Mucosa of rectum (tissue), 2 donors: ENCODE data around the gene RMND5A.

Experiments
- H3K27ac ChIP-seq, 2 donors: one replicate each; pipeline ENCODE4 v1.7.0; 2013; ENCODE audit warnings: inconsistent platforms in 2 of 2, low read depth in 2 of 2, low read length in 2 of 2
- H3K27me3 ChIP-seq, 2 donors: one replicate each; pipeline ENCODE4 v1.7.0; 2013; ENCODE audit warnings: low read length in 2 of 2; ENCODE audit not compliant: control insufficient read depth in 2 of 2, insufficient read depth in 2 of 2
- H3K36me3 ChIP-seq, 2 donors: one replicate each; pipeline ENCODE4 v1.7.0; 2013; ENCODE audit warnings: low read length in 2 of 2; ENCODE audit not compliant: control insufficient read depth in 2 of 2, insufficient read depth in 2 of 2
- H3K4me1 ChIP-seq, 2 donors: one replicate each; pipeline ENCODE4 v1.7.0; 2013; ENCODE audit warnings: low read length in 2 of 2, mild to moderate bottlenecking in 1 of 2; ENCODE audit not compliant: control insufficient read depth in 2 of 2, insufficient read depth in 2 of 2
- H3K4me3 ChIP-seq, 2 donors: one replicate each; pipeline ENCODE4 v1.7.0; 2013; ENCODE audit warnings: low read length in 2 of 2
- H3K9ac ChIP-seq, 2 donors: one replicate each; pipeline ENCODE4 v1.7.0; 2013; ENCODE audit warnings: low read length in 2 of 2, low read depth in 1 of 2, mild to moderate bottlenecking in 1 of 2
- H3K9me3 ChIP-seq, 2 donors: one replicate each; pipeline ENCODE4 v1.7.0; 2013; ENCODE audit warnings: low read length in 2 of 2; ENCODE audit not compliant: control insufficient read depth in 2 of 2
- donor health status: healthy.
- donor health status: Normal muscosa, but diverticular disease.

Gene RMND5A

DNA sequence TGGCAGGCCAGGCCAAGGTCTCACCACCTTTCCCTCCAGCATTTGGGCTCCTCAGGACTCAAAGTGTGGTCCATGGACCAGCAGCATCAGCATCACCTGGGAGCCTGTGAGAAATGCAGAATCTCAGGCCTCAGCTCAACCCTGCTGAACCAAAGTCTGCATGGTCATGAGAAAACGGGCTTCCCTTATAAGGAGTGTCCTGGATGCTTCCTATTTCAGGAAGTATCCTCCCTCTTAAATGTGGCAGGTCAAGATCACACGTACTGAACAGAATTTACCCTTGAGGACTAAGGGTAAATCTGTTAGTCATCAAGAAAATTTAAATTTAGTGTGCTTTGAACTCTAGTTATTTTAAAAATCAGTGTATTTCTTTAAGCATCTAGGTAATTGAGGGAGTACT lies 58.9 kb downstream of the RMND5A start:
- no peaks in the 10 kb centered on the region for H3K9me3 ChIP-seq
- H3K4me3 ChIP-seq: no peak overlapping the region
- H3K4me1 ChIP-seq: peaks cover 0 to 4% of the 10 kb centered on the region in 2 donors
- no peak overlapping the region for H3K27ac ChIP-seq
- H3K9ac ChIP-seq: no peak overlapping the region
- no peaks in the 10 kb centered on the region for H3K27me3 ChIP-seq
- peaks cover 24% of the 10 kb centered on the region in 2 donors for H3K36me3 ChIP-seq

DNA sequence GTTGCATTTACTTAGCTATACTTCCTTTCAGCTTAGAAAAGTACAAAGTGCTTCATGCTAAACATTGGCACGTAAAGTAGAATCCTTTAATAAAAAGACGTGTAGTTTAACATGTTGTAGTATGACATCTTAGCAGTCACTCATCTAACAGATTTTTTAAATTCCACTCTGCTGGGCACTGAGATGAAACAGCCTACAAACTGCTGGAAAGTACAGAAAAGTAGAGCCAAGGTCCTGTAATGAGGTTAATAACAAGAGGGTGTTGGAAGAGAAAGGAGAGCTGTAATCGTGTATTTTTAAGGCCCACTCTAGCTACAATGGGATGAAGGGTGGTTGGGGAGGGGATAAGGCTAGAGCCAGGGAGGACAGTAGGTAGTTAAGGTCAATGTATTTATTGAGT lies 59.9 kb downstream of the RMND5A start:
- Histone ChIP-seq H3K9ac (no peak overlapping the region), H3K4me1 (peaks cover 0 to 4% of the 10 kb centered on the region in 2 donors), H3K36me3 (peaks cover 14 to 15% of the 10 kb centered on the region in 2 donors), H3K4me3 (no peak overlapping the region), H3K27me3 (no peaks in the 10 kb centered on the region), H3K27ac (no peak overlapping the region), H3K9me3 (no peaks in the 10 kb centered on the region)

DNA sequence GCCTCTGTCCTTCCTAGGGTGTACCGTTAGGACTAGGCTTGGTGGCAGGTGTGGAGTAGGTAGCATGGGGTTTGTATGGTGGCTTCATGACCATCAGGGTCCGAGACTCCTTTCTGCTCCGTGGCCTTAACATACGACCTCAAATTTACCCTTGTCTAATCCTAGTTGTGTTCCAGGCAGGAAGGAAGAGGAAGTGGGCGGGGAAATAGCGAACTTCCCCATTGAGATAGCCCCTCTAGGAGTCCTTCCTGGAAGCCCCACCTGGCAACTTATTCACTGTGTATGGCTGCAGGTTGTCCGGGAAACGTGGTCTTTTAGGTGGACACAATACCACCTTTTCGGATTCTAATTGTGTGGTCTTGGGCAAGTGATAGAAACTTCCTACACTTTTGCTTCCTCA lies 61.3 kb downstream of the RMND5A start:
- Histone ChIP-seq H3K27me3 (peaks cover 0 to 5% of the 10 kb centered on the region in 2 donors), H3K27ac (no peak overlapping the region), H3K4me3 (no peak overlapping the region), H3K36me3 (peaks cover 3 to 4% of the 10 kb centered on the region in 2 donors), H3K4me1 (peaks cover 0 to 4% of the 10 kb centered on the region in 2 donors), H3K9ac (no peak overlapping the region), H3K9me3 (no peaks in the 10 kb centered on the region)

DNA sequence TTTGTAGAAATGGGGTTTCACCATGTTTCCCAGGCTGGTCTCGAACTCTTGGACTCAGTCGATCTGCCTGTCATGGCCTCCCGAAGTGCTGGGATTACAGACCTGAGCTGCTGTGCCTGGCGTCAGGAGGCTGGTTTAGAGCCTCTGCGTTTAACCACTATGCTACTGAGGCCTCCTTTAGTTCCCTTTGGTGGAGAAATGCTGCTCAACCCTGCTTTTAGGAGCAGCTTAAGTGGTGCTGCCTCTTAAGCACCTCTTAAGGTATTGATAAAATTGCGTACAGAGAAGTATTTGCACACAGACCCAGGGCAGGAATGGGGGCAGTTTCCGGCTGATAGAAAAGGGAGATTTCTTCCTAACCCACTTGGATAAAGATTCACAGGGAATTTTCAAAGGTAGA lies 62.7 kb downstream of the RMND5A start:
- Histone ChIP-seq H3K9ac (no peak overlapping the region), H3K27ac (no peak overlapping the region), H3K9me3 (no peaks in the 10 kb centered on the region), H3K27me3 (peaks cover 0 to 5% of the 10 kb centered on the region in 2 donors), H3K36me3 (no peaks in the 10 kb centered on the region), H3K4me3 (no peak overlapping the region), H3K4me1 (peaks cover 0 to 4% of the 10 kb centered on the region in 2 donors)

DNA sequence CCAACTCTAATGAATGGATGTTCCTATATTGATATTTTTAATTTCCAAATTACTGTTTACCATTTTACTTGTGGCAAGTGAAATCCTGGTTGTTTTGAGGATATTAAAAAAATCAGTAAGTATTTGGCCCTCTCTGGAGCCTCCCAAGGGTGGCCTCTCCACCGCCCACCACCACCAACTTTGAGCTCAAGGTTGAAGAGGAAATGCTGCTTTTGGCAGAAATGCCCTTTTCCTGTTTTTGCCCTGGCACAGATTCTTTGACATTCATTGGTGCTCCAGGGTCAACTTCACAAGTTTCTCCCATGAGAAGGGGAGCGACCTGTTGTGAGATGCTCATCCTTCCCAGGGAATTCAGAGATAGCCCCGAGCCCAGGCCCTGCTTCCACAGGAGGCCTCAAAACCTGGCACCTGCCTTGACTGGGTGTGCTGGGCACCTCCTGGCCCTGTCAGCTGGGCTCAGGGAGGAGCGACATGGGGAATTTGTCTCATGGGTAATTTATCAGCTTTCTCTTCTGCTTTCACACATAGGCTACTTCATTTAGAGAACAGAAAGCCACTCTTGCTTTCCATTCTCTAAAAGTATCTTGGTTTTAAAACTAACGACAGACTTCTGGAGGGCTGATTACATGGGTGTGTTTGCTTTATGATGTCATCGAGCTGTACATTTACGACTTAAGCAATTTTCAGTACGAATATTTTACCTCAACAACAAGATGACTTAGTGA lies 63.7 kb downstream of the RMND5A start:
- Histone ChIP-seq H3K4me3 (no peak overlapping the region), H3K27me3 (peaks cover 2 to 6% of the 10 kb centered on the region in 2 donors), H3K27ac (no peak overlapping the region), H3K9me3 (no peaks in the 10 kb centered on the region), H3K4me1 (peaks cover 0 to 4% of the 10 kb centered on the region in 2 donors), H3K9ac (no peak overlapping the region), H3K36me3 (no peaks in the 10 kb centered on the region)

DNA sequence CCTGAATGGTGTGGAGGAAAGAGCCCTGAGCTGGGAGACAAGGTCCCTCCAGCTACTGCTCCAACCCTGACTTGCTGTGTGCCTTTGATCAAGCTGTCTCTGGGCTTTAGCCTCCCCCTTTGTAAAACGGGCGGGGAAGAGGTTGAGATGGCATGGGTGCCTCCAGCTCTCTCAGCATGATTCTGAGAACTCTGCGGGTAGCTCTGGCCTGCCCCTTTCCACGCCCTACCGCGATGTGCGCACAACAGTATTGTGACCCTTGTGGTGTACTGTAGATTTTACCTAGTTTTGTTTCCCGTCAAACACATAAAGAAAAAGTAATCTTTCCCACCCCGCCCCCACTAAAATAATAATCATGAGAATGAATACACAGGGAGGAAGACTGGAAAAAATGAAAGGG lies 65.4 kb downstream of the RMND5A start:
- Histone ChIP-seq H3K4me1 (peaks cover 0 to 8% of the 10 kb centered on the region in 2 donors), H3K4me3 (no peak overlapping the region), H3K27ac (no peak overlapping the region), H3K27me3 (peaks cover 12 to 20% of the 10 kb centered on the region in 2 donors), H3K36me3 (no peaks in the 10 kb centered on the region), H3K9me3 (no peaks in the 10 kb centered on the region), H3K9ac (no peak overlapping the region)

DNA sequence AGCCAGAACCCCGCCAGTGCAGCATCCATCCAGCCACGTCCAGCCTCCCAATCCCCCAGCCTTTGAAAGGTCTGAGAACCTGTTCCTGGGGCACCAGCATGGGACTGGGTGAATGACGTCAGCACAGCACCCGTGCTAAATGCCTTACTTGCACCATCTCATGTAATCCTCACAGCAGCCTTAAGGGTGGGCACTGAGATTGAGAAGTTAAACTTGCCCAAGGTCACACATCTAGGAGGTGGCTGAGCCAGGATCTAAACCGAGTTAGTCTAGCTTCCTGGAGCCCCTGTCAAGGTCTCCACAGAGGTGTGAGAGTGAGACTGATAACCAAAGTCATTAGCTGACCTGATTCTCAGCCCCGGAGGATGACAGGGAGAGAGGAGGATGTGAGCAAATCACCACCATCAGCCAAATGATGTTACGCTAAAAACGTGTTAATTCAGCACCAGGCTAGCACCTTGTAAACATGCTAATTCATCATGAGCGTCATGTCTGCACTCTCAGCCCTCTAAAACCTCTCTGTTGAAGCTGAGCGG lies 66.0 kb downstream of the RMND5A start:
- H3K9ac ChIP-seq: no peak overlapping the region
- H3K9me3 ChIP-seq: no peaks in the 10 kb centered on the region
- peaks cover 16 to 25% of the 10 kb centered on the region in 2 donors for H3K27me3 ChIP-seq
- H3K36me3 ChIP-seq: no peaks in the 10 kb centered on the region
- H3K27ac ChIP-seq: peak overlapping the region in 1 of 2 donors; percentile 38
- no peak overlapping the region for H3K4me3 ChIP-seq
- peaks cover 0 to 10% of the 10 kb centered on the region in 2 donors for H3K4me1 ChIP-seq

DNA sequence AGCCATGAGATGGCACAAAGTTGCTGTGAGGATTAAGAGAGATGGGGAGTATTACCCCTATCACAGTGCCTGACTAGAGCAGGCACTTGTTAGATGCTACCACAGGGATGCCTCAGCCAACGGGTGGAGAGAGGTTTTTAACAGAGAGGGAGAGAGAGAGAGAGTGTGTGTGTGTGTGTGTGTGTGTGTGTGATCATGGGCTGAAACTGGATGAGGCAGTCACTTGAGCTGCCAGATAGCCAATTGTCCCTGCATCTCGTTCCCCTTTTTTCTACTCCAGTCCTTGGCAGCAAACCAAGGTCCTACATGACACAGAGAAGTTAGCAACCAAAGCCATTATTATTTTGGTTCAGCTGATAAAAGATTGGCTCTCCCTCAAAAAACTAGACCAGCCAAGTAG lies 67.6 kb downstream of the RMND5A start:
- no peak overlapping the region for H3K4me3 ChIP-seq
- H3K4me1 ChIP-seq: peaks cover 0 to 13% of the 10 kb centered on the region in 2 donors
- H3K9ac ChIP-seq: no peak overlapping the region
- no peak overlapping the region for H3K27ac ChIP-seq
- H3K36me3 ChIP-seq: no peaks in the 10 kb centered on the region
- peaks cover 28 to 37% of the 10 kb centered on the region in 2 donors for H3K27me3 ChIP-seq
- no peaks in the 10 kb centered on the region for H3K9me3 ChIP-seq

DNA sequence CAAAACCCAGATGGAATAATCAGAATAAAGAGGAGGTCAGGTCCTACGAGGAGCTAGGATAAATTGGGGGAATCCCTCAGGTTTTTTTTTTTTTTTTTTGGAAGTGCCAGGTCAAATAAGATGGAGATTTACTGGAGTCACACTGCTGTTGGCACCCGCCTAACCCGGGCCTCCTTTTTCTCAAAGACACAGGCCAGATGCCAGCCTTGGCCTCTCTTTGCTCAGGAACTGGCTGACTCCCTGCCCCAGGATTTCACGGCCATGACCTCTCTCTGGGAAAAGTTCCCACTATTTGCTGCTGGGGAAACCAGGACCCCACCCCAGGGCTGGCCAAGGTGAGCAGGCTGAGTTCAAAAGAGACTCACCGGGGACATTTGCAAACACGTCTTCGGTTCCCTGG lies 68.1 kb downstream of the RMND5A start:
- no peak overlapping the region for H3K27ac ChIP-seq
- peaks cover 0 to 13% of the 10 kb centered on the region in 2 donors for H3K4me1 ChIP-seq
- H3K9ac ChIP-seq: no peak overlapping the region
- H3K4me3 ChIP-seq: no peak overlapping the region
- no peaks in the 10 kb centered on the region for H3K36me3 ChIP-seq
- H3K9me3 ChIP-seq: no peaks in the 10 kb centered on the region
- H3K27me3 ChIP-seq: peaks cover 31 to 38% of the 10 kb centered on the region in 2 donors

DNA sequence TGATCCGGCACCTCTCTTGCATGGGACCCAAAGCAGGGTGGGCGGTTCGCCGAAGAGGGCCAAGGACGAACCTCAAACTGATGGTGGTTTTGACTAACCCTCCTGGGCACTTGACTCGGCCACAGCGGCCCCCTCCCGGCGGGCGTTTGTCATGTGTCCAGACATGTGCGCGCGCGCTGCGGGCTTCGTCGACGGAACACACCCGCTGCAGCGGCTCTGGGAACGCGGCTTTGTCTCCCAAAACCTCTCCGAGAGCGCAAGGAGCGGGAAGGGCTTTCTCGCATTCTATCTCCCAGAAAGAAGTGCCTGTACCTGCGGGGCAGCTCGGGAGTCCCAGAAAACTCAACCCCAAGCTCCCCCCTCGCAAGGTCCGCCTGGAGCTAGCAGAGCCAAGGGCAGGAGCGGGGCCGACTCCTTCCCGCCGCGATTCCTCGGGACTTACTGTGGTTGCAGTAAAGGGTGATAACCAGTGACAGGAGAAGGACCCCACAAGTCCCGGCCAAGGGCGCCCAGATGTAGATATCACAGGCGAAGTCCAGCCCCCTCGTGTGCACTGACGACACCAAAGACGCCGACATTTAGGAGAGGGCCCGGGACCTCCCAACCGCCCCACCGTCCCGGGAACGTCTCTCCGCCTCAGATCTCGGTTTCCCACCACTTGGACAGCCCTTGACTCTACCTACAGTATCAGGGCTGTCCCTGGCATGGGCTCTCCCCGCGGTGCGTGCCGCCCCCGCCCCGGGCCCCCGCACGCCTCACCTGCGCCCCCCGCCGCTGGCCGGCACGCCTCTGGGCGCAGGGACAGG lies 69.0 kb downstream of the RMND5A start:
- Histone ChIP-seq H3K9me3 (no peaks in the 10 kb centered on the region), H3K36me3 (no peaks in the 10 kb centered on the region), H3K4me1 (peaks cover 0 to 9% of the 10 kb centered on the region in 2 donors), H3K9ac (no peak overlapping the region), H3K4me3 (no peak overlapping the region), H3K27me3 (peaks cover 39 to 43% of the 10 kb centered on the region in 2 donors), H3K27ac (no peak overlapping the region)
